Measurements from ENCODE around the gene SMAD6.

Gene SMAD6

DNA sequence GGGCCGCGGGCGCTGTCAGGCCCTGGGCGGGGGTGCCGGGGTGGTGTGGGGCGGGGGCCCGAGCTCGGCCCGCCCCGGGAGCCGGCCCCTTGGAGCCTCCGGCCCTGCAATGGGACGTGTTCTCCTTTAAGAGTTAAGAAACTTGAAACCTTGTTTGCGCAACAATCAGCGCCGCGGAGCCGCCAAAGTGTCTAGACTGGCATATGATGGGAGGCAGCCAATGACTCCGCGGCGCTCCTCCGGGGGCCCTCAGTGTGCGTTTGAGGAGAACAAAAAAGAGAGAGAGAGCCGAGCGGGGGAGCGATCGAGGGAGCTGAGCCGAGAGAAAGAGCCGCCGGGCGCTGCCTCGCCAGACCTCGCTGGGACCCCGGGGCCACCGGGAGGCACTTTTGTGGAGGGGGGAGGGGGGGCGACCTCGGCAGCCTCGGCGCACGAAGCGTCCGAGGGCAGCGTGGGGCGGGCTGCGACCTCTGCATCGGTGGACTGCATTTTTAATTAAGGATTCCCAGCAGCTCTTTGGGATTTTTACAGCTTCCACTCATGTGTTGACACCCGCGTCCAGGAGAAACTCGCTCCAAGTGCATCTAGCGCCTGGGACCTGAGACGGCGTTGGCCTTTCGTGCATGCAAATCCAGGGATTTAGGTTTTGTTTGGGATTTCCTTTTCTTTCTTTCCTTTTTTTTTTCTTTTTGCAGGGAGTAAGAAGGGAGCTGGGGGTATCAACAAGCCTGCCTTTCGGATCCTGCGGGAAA lies at the start of gene SMAD6:
Gene SMAD6 (plus strand): TSS at position 202 of the 752 bp plus-strand sequence. CDS start 1,023 bp downstream, outside the sequence.
- Histone ChIP-seq H3K4me3 (ENCODE audit: low read length) (peak within 1 kb of the TSS; percentile 65), H3K36me3 (ENCODE audit: insufficient read depth, low read length) (no peaks in the 10 kb centered on the region), H2AFZ (ENCODE audit: low read depth, low read length) (peak within 1 kb of the TSS; percentile 84), H3K27me3 (ENCODE audit: insufficient read depth, low read length) (no peaks in the 10 kb centered on the region), H3K9me3 (ENCODE audit: low read length) (no peaks in the 10 kb centered on the region), H3K4me1 (ENCODE audit: insufficient read depth, low read length) (peaks cover 44% of the 10 kb centered on the region)

GRCh38 chr15:66652806-66653205 lies 49.2 kb upstream of the SMAD6 start:
- Histone ChIP-seq H3K36me3 (ENCODE audit: insufficient read depth, low read length) (no peaks in the 10 kb centered on the region), H3K9me3 (ENCODE audit: low read length) (no peaks in the 10 kb centered on the region), H2AFZ (ENCODE audit: low read depth, low read length) (no peak overlapping the region), H3K27me3 (ENCODE audit: insufficient read depth, low read length) (no peaks in the 10 kb centered on the region), H3K4me3 (ENCODE audit: low read length) (no peak overlapping the region), H3K4me1 (ENCODE audit: insufficient read depth, low read length) (peaks cover 44% of the 10 kb centered on the region)

DNA sequence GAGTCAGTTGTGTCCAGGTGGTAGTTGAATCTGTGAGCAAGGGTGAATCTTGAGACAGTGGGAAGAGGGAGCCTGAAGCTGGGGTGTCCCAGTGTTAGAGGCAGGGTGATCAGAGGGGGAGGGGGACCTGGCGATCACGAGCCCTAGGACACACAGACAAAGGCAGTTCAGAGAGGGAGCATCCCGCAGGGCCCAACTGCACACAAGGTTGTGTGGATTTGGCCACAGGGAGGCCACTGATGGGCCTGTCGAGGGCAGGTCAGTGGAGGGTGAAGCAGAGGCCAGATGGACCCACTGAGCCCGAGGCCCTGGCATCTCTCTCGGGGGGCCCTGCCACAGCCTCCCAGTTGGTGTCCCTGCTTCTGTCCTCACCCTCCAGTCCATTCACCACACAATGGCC lies 48.6 kb upstream of the SMAD6 start:
- H3K36me3 ChIP-seq (ENCODE audit: insufficient read depth, low read length), result no peaks in the 10 kb centered on the region
- H3K9me3 ChIP-seq (ENCODE audit: low read length), result no peaks in the 10 kb centered on the region
- no peak overlapping the region for H3K4me3 ChIP-seq (ENCODE audit: low read length)
- H3K4me1 ChIP-seq (ENCODE audit: insufficient read depth, low read length), result peaks cover 48% of the 10 kb centered on the region
- no peaks in the 10 kb centered on the region for H3K27me3 ChIP-seq (ENCODE audit: insufficient read depth, low read length)
- no peak overlapping the region for H2AFZ ChIP-seq (ENCODE audit: low read depth, low read length)

GRCh38 chr15:66653852-66654251 lies 48.2 kb upstream of the SMAD6 start:
- H2AFZ ChIP-seq (ENCODE audit: low read depth, low read length), result no peak overlapping the region
- no peaks in the 10 kb centered on the region for H3K9me3 ChIP-seq (ENCODE audit: low read length)
- peaks cover 48% of the 10 kb centered on the region for H3K4me1 ChIP-seq (ENCODE audit: insufficient read depth, low read length)
- no peaks in the 10 kb centered on the region for H3K27me3 ChIP-seq (ENCODE audit: insufficient read depth, low read length)
- no peak overlapping the region for H3K4me3 ChIP-seq (ENCODE audit: low read length)
- H3K36me3 ChIP-seq (ENCODE audit: insufficient read depth, low read length), result no peaks in the 10 kb centered on the region

DNA sequence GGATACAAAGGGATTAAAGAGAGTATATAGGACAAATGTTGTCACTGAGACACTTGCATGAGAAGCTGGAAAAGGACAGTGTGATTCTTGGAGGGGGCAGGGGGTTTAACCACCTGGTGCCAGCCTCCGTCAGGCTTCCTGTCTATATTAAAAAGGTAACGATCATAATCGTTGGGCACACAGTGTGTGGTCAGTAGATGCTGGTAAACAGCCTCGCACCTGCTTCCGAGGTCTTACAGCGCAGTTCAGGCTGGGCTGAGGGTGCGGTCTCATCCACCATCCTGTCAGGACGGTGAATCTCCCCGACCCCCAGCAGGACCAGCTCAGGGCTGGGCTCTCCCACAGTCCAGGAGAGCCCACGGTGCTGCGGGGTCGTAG lies 47.7 kb upstream of the SMAD6 start:
- H3K27me3 ChIP-seq (ENCODE audit: insufficient read depth, low read length), result no peaks in the 10 kb centered on the region
- H3K36me3 ChIP-seq (ENCODE audit: insufficient read depth, low read length), result no peaks in the 10 kb centered on the region
- H3K4me3 ChIP-seq (ENCODE audit: low read length), result no peak overlapping the region
- H3K4me1 ChIP-seq (ENCODE audit: insufficient read depth, low read length), result peaks cover 45% of the 10 kb centered on the region
- no peak overlapping the region for H2AFZ ChIP-seq (ENCODE audit: low read depth, low read length)
- H3K9me3 ChIP-seq (ENCODE audit: low read length), result no peaks in the 10 kb centered on the region

- Histone ChIP-seq H3K36me3 (ENCODE audit: insufficient read depth, low read length) (no peaks in the 10 kb centered on the region), H3K4me3 (ENCODE audit: low read length) (no peak overlapping the region), H2AFZ (ENCODE audit: low read depth, low read length) (no peak overlapping the region), H3K27me3 (ENCODE audit: insufficient read depth, low read length) (no peaks in the 10 kb centered on the region), H3K4me1 (ENCODE audit: insufficient read depth, low read length) (peaks cover 40% of the 10 kb centered on the region), H3K9me3 (ENCODE audit: low read length) (no peaks in the 10 kb centered on the region)
Measured at GRCh38 chr15:66654739-66655375, 47.2 kb upstream of the SMAD6 start.

DNA sequence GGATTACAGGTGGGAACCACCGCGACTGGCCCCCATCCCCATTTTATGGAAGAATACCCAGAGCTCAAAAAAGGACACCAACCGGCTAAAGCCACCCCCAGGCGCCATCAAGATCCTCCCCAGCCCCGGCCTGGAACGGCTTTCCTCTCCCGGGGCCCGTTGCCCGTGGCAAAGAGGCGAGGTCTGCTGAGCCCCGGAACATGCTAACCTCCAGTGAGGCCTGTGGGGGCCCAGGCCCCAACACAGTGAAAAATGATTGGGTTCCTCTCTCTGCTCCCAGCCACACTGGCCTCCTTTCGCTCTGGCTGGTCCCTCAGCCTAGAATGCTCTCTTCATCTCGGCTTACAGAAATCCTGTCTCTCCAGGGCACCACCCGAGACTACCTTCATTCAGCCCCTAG lies 46.5 kb upstream of the SMAD6 start:
- Histone ChIP-seq H3K27me3 (ENCODE audit: insufficient read depth, low read length) (no peaks in the 10 kb centered on the region), H2AFZ (ENCODE audit: low read depth, low read length) (no peak overlapping the region), H3K4me1 (ENCODE audit: insufficient read depth, low read length) (peaks cover 33% of the 10 kb centered on the region), H3K9me3 (ENCODE audit: low read length) (no peaks in the 10 kb centered on the region), H3K4me3 (ENCODE audit: low read length) (no peak overlapping the region), H3K36me3 (ENCODE audit: insufficient read depth, low read length) (no peaks in the 10 kb centered on the region)

- Histone ChIP-seq H3K4me3 (ENCODE audit: low read length) (no peak overlapping the region), H3K4me1 (ENCODE audit: insufficient read depth, low read length) (peaks cover 33% of the 10 kb centered on the region), H3K27me3 (ENCODE audit: insufficient read depth, low read length) (no peaks in the 10 kb centered on the region), H3K36me3 (ENCODE audit: insufficient read depth, low read length) (no peaks in the 10 kb centered on the region), H3K9me3 (ENCODE audit: low read length) (no peaks in the 10 kb centered on the region), H2AFZ (ENCODE audit: low read depth, low read length) (no peak overlapping the region)
Measured at GRCh38 chr15:66655997-66656396, 46.0 kb upstream of the SMAD6 start.

- H3K9me3 ChIP-seq (ENCODE audit: low read length), result no peaks in the 10 kb centered on the region
- no peaks in the 10 kb centered on the region for H3K27me3 ChIP-seq (ENCODE audit: insufficient read depth, low read length)
- H3K4me1 ChIP-seq (ENCODE audit: insufficient read depth, low read length), result peaks cover 38% of the 10 kb centered on the region
- H3K4me3 ChIP-seq (ENCODE audit: low read length), result no peak overlapping the region
- no peaks in the 10 kb centered on the region for H3K36me3 ChIP-seq (ENCODE audit: insufficient read depth, low read length)
- H2AFZ ChIP-seq (ENCODE audit: low read depth, low read length), result no peak overlapping the region
Measured at GRCh38 chr15:66657185-66658020, 44.6 kb upstream of the SMAD6 start.

GRCh38 chr15:66658044-66658443 lies 44.0 kb upstream of the SMAD6 start:
- Histone ChIP-seq H3K4me1 (ENCODE audit: insufficient read depth, low read length) (peaks cover 41% of the 10 kb centered on the region), H2AFZ (ENCODE audit: low read depth, low read length) (no peak overlapping the region), H3K27me3 (ENCODE audit: insufficient read depth, low read length) (no peaks in the 10 kb centered on the region), H3K4me3 (ENCODE audit: low read length) (no peak overlapping the region), H3K9me3 (ENCODE audit: low read length) (no peaks in the 10 kb centered on the region), H3K36me3 (ENCODE audit: insufficient read depth, low read length) (no peaks in the 10 kb centered on the region)

- Histone ChIP-seq H3K27me3 (ENCODE audit: insufficient read depth, low read length) (no peaks in the 10 kb centered on the region), H3K9me3 (ENCODE audit: low read length) (no peaks in the 10 kb centered on the region), H3K36me3 (ENCODE audit: insufficient read depth, low read length) (no peaks in the 10 kb centered on the region), H2AFZ (ENCODE audit: low read depth, low read length) (no peak overlapping the region), H3K4me3 (ENCODE audit: low read length) (no peak overlapping the region), H3K4me1 (ENCODE audit: insufficient read depth, low read length) (peaks cover 35% of the 10 kb centered on the region)
Measured at GRCh38 chr15:66658855-66659254, 43.2 kb upstream of the SMAD6 start.

- Histone ChIP-seq H3K9me3 (ENCODE audit: low read length) (no peaks in the 10 kb centered on the region), H3K27me3 (ENCODE audit: insufficient read depth, low read length) (no peaks in the 10 kb centered on the region), H3K36me3 (ENCODE audit: insufficient read depth, low read length) (no peaks in the 10 kb centered on the region), H3K4me1 (ENCODE audit: insufficient read depth, low read length) (peaks cover 34% of the 10 kb centered on the region), H3K4me3 (ENCODE audit: low read length) (no peak overlapping the region), H2AFZ (ENCODE audit: low read depth, low read length) (no peak overlapping the region)
Measured at GRCh38 chr15:66659384-66659783, 42.7 kb upstream of the SMAD6 start.

DNA sequence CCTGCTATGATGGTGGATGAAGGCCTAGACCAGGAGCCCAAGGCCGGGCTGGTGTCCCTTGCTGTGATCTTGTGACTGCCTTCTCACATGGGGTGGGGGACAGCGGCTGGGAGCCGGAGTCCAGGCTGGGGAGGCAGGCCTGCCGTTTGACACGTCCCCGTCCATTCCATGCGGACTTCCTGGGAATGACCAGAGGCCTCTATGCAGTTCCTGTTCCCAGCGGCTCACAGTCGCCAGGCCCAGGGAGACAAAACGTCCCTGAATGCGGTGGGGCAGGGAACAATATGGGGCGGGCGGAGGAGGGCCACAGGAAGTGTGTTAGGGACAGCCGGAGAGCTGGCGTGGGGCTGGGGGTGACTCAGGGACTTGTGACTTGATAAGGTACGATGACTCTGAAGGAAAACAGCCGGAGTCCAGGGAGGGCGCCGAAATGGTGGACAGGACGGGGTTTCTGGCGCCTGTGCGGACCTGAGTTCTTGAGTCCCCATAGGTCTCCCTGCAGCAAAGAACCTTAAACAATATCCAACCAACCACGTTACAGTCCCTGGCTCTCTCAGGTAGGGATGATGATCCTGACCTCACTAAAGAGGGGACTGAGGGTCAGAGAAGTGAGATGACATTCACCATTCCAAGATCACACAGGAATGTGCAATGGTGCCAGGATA lies 40.5 kb upstream of the SMAD6 start:
- H3K27me3 ChIP-seq (ENCODE audit: insufficient read depth, low read length), result no peaks in the 10 kb centered on the region
- H3K4me3 ChIP-seq (ENCODE audit: low read length), result no peak overlapping the region
- H3K36me3 ChIP-seq (ENCODE audit: insufficient read depth, low read length), result no peaks in the 10 kb centered on the region
- peaks cover 25% of the 10 kb centered on the region for H3K4me1 ChIP-seq (ENCODE audit: insufficient read depth, low read length)
- no peaks in the 10 kb centered on the region for H3K9me3 ChIP-seq (ENCODE audit: low read length)
- H2AFZ ChIP-seq (ENCODE audit: low read depth, low read length), result no peak overlapping the region

Measured in neuron (in vitro differentiated cells).